SU-DHL-6 (cell line): ENCODE measurements around the gene SENP6.
"Not testable (repeated sequence)": the region's sequence is repeated elsewhere in the genome, so short reads cannot be mapped to it uniquely, and the experiment has no call there.

Experiments
- H2AFZ ChIP-seq: fragments of 200-600 bp; sonication (generic); 2 replicates; pipeline ENCODE4 v1.6.1; 2014; ENCODE audit warnings: low read depth, mild to moderate bottlenecking, moderate library complexity, mixed read lengths, antibody characterized with exemption, low read length; ENCODE audit not compliant: severe bottlenecking
- H3F3A ChIP-seq: fragments of 200-600 bp; shearing (Covaris generic); 2 replicates; pipeline ENCODE4 v1.6.0; 2016; ENCODE audit warnings: antibody characterized with exemption, mild to moderate bottlenecking; ENCODE audit not compliant: insufficient read depth
- H3K27ac ChIP-seq: fragments of 200-600 bp; sonication (generic); 2 replicates; pipeline ENCODE4 v1.5.1; 2016; ENCODE audit warnings: low read depth, mild to moderate bottlenecking, low read length, moderate library complexity, mixed read lengths
- H3K27me3 ChIP-seq: fragments of 200-600 bp; sonication (generic), shearing (Covaris generic); 2 replicates; pipeline ENCODE4 v1.6.0; 2014; ENCODE audit warnings: mild to moderate bottlenecking, low read length
- H3K36me3 ChIP-seq: fragments of 200-600 bp; sonication (generic); 2 replicates; pipeline ENCODE4 v1.6.1; 2014; ENCODE audit warnings: mild to moderate bottlenecking, low read length, mixed read lengths
- H3K4me2 ChIP-seq: fragments of 300-600, 200-600 bp; shearing (Covaris generic), sonication (generic); 2 replicates; pipeline ENCODE4 v1.6.0; 2014; ENCODE audit warnings: low read length, low read depth, mild to moderate bottlenecking; ENCODE audit not compliant: poor library complexity, severe bottlenecking
- H3K4me3 ChIP-seq: fragments of 200-600 bp; sonication (generic); 2 replicates; pipeline ENCODE4 v1.5.1; 2014; ENCODE audit warnings: antibody characterized with exemption, low read length, mild to moderate bottlenecking, mixed read lengths; ENCODE audit not compliant: insufficient read depth, poor library complexity, severe bottlenecking
- H3K79me2 ChIP-seq: fragments of 200-600 bp; sonication (generic); 2 replicates; pipeline ENCODE4 v1.6.1; 2014; ENCODE audit warnings: mild to moderate bottlenecking, low read length, moderate library complexity; ENCODE audit not compliant: insufficient read depth
- H3K9ac ChIP-seq: fragments of 200-600 bp; sonication (generic); 2 replicates; pipeline ENCODE4 v1.7.0; 2014; ENCODE audit warnings: mild to moderate bottlenecking, low read length
- H3K9me2 ChIP-seq: fragments of 200-600 bp; sonication (generic); replicated peaks from 2 replicates; pipeline ENCODE4 v1.6.1; 2014; ENCODE audit warnings: low read length; ENCODE audit not compliant: insufficient read depth
- H3K9me3 ChIP-seq: fragments of 200-600 bp; sonication (generic); 2 replicates; pipeline ENCODE4 v1.6.1; 2014; ENCODE audit warnings: low read length, mixed read lengths; ENCODE audit not compliant: insufficient read depth
- H4K20me1 ChIP-seq: fragments of 200-600 bp; sonication (generic); 2 replicates; pipeline ENCODE4 v1.6.1; 2014; ENCODE audit warnings: low read depth, mild to moderate bottlenecking, antibody characterized with exemption, low read length, moderate library complexity, mixed read lengths
- EZH2phosphoT487 ChIP-seq: fragments of 200-600 bp; sonication (generic), shearing (Covaris generic); conservative IDR thresholded peaks from 2 replicates; pipeline ENCODE4 v1.6.1; 2018; ENCODE audit warnings: mild to moderate bottlenecking, antibody characterized with exemption, low read length, moderate library complexity, mixed read lengths
- TF ChIP-seq, protein P1 (sequence below): fragments of 200-600 bp; sonication (generic); IDR thresholded peaks from one replicate; pipeline ENCODE4 v1.5.1; 2017; ENCODE audit warnings: antibody characterized with exemption, mild to moderate bottlenecking, low read length, moderate library complexity; ENCODE audit not compliant: insufficient read depth, poor library complexity, severe bottlenecking

Gene SENP6

DNA sequence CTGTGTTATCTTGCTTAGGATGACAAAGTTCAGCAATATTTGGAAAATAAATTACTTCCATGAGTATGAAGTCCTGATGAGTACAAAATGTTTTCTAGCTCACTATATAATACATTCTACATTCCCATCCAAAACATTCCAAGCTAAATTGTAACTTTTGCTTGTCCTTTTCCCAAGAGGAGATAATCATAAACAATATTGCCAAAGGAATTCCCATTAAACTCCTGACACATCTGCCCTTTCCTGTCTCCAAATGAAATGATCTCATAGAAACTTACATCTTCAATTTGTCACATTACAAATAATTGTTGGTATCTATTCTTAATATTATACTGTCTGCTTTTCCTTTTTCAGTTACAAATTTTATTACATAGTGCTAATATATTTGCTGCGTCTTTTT is 20.4 kb upstream of the SENP6 start:
- Histone ChIP-seq H3K4me2 (no peak overlapping the region), H2AFZ (no peak overlapping the region), H3K36me3 (no peaks in the 10 kb centered on the region), H3F3A (no peaks in the 10 kb centered on the region), H3K27ac (no peak overlapping the region), H3K79me2 (no peaks in the 10 kb centered on the region), H3K9me2 (no peaks in the 10 kb centered on the region), H3K4me3 (no peak overlapping the region), H3K9me3 (no peaks in the 10 kb centered on the region), H4K20me1 (no peaks in the 10 kb centered on the region), H3K9ac (no peak overlapping the region), H3K27me3 (no peaks in the 10 kb centered on the region)
- TF ChIP-seq, protein P1, sequence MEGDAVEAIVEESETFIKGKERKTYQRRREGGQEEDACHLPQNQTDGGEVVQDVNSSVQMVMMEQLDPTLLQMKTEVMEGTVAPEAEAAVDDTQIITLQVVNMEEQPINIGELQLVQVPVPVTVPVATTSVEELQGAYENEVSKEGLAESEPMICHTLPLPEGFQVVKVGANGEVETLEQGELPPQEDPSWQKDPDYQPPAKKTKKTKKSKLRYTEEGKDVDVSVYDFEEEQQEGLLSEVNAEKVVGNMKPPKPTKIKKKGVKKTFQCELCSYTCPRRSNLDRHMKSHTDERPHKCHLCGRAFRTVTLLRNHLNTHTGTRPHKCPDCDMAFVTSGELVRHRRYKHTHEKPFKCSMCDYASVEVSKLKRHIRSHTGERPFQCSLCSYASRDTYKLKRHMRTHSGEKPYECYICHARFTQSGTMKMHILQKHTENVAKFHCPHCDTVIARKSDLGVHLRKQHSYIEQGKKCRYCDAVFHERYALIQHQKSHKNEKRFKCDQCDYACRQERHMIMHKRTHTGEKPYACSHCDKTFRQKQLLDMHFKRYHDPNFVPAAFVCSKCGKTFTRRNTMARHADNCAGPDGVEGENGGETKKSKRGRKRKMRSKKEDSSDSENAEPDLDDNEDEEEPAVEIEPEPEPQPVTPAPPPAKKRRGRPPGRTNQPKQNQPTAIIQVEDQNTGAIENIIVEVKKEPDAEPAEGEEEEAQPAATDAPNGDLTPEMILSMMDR = no peak
- no peak for TF ChIP-seq EZH2phosphoT487

DNA sequence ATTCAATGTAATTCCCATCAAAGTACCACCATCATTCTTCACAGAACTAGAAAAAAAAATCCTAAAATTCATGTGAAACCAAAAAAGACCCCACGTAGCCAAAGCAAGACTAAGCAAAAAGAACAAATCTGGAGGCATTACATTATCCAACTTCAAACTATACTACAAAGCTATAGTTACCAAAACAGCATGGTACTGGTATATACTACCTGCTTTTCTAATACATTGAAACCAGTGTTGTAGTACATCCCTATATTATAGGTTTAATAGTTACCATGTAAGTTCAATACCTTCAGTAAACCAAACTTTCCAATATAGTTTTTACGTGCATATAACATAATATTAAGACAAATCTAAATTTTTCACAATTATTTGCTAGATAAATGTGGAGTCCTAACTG is 17.1 kb upstream of the SENP6 start:
- not testable (repeated sequence) for H3K36me3 ChIP-seq, H3K9me2 ChIP-seq, H3K9ac ChIP-seq, H3K9me3 ChIP-seq, H3K27ac ChIP-seq, H3K4me3 ChIP-seq, H3F3A ChIP-seq, H4K20me1 ChIP-seq, H2AFZ ChIP-seq, H3K27me3 ChIP-seq, H3K79me2 ChIP-seq, H3K4me2 ChIP-seq

DNA sequence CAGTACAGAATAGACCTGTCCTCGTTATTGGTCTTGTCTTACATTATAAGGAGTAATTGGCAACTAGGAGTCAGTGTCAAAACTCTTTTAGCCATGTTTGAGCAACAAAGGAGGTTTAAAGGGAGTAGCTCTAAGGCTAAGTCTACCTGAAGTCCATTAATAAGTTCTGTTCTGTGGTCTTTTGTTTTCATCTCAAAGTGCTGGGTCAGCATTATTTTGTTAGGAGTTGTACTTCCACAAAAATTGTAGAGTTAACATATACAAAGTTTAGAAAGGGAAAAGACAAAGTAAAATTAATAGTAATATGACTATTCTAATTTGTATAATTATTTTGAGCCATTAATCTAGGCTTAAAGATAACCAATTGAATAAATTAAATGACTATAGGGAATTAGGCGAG is 12.7 kb upstream of the SENP6 start:
- Histone ChIP-seq H3K9ac (no peak overlapping the region), H3K9me2 (no peaks in the 10 kb centered on the region), H4K20me1 (no peaks in the 10 kb centered on the region), H3K27me3 (no peaks in the 10 kb centered on the region), H3K4me2 (no peak overlapping the region), H3K79me2 (no peaks in the 10 kb centered on the region), H3F3A (no peaks in the 10 kb centered on the region), H3K4me3 (no peak overlapping the region), H3K36me3 (no peaks in the 10 kb centered on the region), H3K27ac (no peak overlapping the region), H2AFZ (no peak overlapping the region), H3K9me3 (no peaks in the 10 kb centered on the region)
- TF ChIP-seq EZH2phosphoT487 = no peak
- TF ChIP-seq, protein P1 = no peak

- no peaks in the 10 kb centered on the region for H3K9me2 ChIP-seq
- no peaks in the 10 kb centered on the region for H3K9me3 ChIP-seq
- no peaks in the 10 kb centered on the region for H3K36me3 ChIP-seq
- H3K9ac ChIP-seq = no peak overlapping the region
- no peaks in the 10 kb centered on the region for H4K20me1 ChIP-seq
- H2AFZ ChIP-seq = no peak overlapping the region
- no peaks in the 10 kb centered on the region for H3K79me2 ChIP-seq
- TF ChIP-seq EZH2phosphoT487 = no peak
- TF ChIP-seq, protein P1 = no peak
- no peak overlapping the region for H3K27ac ChIP-seq
- H3K4me3 ChIP-seq = no peak overlapping the region
- H3F3A ChIP-seq = no peaks in the 10 kb centered on the region
- H3K4me2 ChIP-seq = no peak overlapping the region
- no peaks in the 10 kb centered on the region for H3K27me3 ChIP-seq
Measured at GRCh38 chr6:75590370-75590769, 11.3 kb upstream of the SENP6 start.

DNA sequence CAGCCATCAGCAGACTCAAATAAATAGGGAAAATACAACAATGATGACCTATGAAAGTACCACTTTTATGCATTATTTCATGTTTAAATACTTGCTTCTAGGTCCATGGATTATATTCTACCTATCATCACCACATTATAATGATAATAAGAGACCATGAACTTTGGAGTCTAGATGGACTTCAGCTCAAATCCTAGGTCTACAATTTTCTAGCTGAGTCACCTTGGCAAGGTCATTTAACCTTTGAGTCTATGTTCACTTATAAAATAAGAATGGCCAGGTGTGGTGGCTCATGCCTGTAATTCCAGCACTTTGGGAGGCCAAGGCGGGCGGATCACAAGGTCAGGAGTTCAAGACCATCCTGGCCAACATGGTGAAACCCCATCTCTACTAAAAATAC is 5.3 kb upstream of the SENP6 start:
- H2AFZ ChIP-seq, H3K4me2 ChIP-seq, H3K79me2 ChIP-seq, H3F3A ChIP-seq, H3K4me3 ChIP-seq, H3K9me3 ChIP-seq, H3K9me2 ChIP-seq, H3K36me3 ChIP-seq, H4K20me1 ChIP-seq, H3K27me3 ChIP-seq, H3K27ac ChIP-seq, H3K9ac ChIP-seq: not testable (repeated sequence)
